ENCODE measurements around the gene GPRIN3.

GRCh38 chr4:89331686-89332544, 24.3 kb upstream of the GPRIN3 start:
- no peak for TF ChIP-seq CTCF (IDR thresholded peaks at IDR 0.05; ENCODE audit: borderline replicate concordance, extremely low read depth, low read length, poor library complexity, severe bottlenecking)
- TF ChIP-seq EZH2 (IDR thresholded peaks at IDR 0.05; ENCODE audit: borderline replicate concordance, low read depth, low read length, severe bottlenecking): no peak

Data from DND-41 (cell line).